AG20443 (cell line): ENCODE measurements around the gene BRCC3.

ENCODE experiments used
- DNase-seq: peaks from one replicate; pipeline ENCODE4 v3.0.0; 2012; ENCODE audit warnings: low spot score, mixed read lengths

The BRCC3 gene

DNA sequence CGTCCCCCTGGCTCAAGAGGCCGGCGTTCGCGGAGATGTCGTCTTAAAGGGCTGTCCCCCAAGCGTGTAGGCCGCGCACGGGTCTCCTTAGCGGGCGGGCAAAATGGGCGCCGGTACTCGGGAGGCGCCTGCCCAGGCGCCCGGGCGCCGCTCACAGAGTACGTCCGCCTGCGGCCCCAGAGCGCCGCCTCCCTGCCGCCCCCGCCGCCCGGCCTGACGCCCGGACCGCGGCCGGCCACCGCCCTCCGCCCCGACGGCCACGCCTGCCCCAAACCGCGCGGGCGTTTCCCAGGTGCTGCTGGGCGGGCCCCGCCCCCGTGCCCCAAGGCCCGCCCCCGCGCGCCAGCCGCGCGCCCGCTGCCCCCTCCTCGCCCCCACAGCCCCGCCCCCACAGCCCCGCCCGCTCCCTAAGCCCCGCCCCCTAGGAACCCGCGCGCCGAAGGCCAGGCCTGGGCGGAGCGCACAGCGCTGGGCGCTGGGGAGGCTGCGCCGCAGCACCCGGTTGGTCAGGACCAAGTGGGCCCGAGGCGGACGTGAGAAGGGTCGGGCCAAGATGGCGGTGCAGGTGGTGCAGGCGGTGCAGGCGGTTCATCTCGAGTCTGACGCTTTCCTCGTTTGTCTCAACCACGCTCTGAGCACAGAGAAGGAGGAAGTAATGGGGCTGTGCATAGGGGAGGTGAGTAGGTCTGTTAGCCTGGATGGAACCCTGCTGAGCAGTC is at the start of gene BRCC3, which contains the start of the genes CMC4 and MTCP1:
TSS of gene BRCC3 (plus strand) at position 534 of the 719 bp plus-strand sequence. CDS start at position 554, 20 bp downstream.
TSS of gene CMC4 (minus strand) at position 162 of the 719 bp plus-strand sequence. CDS start 7,113 bp downstream, outside the sequence.
TSS of gene MTCP1 (minus strand) at position 162 of the 719 bp plus-strand sequence. CDS start 5,126 bp downstream, outside the sequence.
- peak; percentile 94 for DNase-seq

DNA sequence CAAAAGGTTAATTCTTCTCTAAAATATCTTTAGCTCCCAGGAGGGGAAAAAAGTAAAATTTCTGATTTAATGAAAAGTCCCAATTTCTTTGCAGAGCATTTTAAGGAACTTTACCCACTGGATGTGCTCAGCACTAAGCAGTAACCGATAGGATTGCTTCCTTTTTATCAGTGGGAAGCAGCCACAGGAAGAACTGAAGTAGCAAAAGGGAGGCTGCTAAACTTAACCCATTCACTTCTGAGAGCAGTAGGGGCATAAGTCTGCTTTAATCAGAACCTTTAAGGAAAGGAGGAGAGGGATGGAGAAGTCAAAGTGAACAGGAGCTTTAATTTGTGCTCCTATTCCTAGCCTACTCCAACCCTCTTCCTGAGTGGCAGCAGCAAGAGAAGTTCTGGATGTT is 48.7 kb upstream of the BRCC3 start, which contains the start of gene F8:
TSS of gene F8 (minus strand) at position 139 of the 400 bp plus-strand sequence. CDS start 171 bp downstream, outside the sequence.
- DNase-seq = no peak

DNA sequence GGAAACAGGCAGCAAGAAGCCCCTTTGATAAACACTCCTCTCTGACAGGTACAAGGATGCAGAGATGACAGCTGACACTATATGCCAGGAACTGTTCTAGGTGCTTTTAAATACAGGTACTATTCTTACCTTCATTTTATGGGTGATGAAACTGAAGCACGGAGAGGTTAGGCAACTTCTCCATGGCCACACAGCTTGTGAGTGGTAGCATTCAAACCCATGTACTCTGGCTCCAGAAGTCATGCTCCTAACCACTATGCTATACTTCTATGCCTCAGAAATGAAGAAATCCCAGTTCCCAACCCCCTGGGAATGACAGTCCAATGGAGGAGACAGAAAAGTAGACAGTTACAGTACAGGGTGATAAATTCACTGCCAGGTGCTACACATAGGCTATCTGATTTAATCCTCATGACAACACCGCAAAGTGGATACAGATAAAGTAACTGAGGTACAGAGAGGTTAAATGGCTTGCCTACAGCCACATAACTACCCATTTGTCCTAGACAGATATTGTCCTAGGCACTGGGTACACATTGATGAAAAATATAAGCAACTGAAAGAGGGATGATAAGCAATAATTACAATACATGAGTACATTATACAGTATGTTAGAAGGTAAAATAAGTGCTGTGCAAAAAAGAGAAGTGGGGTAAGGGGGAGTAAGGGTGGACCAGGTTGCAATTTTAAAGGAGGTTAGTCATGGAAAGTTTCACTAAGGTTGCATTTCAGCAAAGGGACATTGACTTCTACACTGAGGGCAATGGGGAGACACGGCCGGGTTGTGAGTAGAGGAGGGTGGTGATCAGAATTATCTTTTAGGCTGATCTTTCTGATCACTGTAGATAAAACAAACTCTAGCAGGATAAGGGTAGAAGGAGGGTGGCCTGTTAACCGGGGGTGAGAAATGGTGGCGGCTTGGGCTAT is 47.1 kb upstream of the BRCC3 start:
- DNase-seq = no peak

DNA sequence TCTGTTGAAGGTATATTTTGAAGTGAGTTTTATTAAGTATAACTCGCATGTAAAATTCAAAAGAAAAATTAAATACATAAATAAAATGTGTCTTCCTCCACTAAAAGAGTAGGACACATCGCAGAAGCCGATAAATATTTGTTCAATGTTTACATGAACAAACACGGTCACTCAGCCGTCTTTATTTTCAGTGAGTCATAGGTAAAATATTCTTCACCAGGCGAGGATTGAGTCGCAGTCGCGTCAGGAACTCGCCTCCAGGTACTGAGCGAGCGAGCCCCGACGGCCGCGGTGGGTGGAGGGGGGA is 44.9 kb upstream of the BRCC3 start:
- no peak for DNase-seq

DNA sequence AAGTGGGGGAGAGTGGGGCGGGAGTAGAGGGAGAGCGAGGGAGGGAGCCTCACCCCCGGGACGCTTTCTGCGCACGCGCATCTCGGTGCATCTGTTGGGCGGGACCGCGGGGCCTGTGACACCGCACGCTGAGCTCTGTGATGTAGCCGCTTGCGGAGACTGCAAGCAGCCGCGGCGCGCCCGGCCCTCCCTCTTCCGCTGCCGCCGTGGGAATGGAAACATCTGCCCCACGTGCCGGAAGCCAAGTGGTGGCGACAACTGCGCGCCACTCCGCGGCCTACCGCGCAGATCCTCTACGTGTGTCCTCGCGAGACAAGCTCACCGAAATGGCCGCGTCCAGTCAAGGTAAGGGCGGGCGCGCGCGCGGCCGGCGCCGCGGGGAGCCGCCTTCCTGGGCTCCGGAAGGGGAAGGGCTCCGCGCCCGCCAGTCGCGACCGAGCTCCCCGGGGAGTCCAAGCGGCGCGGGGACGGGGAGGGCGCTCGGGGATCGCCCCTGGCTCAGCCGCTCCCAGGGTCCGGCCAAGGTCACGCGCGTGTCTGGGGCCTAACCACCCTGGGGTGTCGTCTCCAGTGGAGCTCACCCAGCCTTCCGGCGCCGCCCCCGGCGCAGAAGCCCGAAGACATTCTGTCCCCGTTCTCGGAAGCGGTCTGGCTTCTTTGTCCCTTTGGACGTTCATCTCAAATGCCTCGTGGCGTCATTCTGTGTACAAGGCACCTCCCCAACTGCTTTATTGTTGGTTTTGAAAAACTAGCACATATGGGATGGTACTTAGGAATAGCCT is 44.4 kb upstream of the BRCC3 start, which contains the start of gene FUNDC2:
TSS of gene FUNDC2 (plus strand) at position 118 of the 782 bp plus-strand sequence. CDS start at position 213, 95 bp downstream.
- DNase-seq = peak; percentile 92

DNA sequence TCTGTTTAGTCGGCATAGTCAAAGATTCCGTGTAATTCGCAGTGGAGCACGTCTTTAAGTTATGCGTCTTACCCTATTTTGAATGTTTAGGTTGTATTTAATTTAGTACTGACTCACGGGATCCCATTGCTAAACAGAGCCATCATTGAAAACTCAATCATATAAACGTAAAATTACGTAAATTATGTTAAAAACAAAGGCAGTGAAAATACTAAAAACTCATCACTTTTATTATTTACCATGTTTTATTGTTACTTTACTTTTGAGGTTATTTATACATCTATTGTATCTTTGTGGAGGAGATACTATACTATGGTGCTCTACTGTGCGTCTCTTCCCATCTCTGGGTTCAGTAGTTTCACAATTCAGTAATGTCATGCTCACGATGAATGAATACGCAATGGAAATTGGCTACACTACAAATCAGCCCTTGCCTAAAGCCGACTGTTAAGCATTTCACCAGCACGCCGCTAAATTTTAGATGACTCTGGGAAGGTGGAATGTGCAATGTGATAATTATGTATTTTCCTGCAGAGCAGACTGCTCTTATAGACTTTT is 43.7 kb upstream of the BRCC3 start:
- DNase-seq = peak; percentile 27

DNA sequence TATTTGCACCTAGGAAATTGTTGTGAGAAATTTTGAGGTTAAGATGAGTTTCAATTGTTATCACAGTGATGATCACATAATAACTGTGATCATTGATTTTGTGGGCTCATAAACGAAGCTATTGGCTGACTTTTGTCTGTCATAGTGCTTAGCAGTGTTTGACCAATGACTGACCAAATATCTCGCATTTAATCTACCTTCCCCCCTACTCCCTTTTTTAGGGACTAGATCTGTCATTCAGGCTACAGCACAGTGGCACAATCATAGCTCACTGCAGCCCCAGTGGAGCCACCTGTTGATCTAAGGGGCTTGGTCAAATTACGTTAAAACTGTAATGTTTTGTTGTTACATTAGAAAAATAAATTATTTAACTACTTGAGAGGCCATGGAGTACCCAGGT is 43.2 kb upstream of the BRCC3 start:
- DNase-seq = no peak

DNA sequence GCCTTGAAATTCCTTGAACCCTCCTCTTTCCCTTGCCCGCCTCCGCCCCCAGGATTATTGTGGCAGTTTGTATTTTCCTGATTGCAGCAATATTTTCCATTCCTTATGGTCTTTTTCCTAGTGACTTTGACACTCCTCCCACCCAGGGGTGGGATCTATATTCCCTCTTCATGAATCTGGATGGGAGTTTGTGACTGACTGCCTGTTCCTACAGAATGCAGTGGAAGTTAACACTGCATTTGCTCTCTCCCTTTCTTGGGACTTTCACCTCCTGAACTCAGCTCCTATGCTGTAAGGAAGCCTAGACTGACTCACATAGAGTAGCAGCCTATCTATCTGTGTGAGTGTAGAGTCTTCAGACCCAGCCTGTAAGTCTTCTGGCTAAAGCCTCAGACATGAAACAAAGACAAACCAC is 42.4 kb upstream of the BRCC3 start:
- DNase-seq = no peak

DNA sequence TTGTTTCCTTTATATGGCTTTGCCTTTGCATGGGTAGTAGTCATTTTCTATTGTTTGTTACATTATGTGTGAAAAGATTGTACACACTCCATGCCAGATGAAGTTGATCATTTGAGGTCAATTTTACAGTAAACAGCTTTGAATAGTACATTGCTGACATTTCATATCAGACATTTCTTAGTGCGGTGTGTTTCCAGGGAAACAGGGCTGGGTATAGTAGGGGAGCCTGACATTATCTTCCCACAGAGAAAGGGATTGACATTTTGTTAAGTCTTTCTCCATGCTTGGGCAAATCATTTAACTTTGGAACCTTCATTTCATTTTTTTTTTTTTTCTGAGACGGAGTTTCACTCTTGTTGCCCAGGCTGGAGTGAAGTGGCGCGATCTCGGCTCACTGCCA is 39.7 kb upstream of the BRCC3 start:
- DNase-seq = no peak

DNA sequence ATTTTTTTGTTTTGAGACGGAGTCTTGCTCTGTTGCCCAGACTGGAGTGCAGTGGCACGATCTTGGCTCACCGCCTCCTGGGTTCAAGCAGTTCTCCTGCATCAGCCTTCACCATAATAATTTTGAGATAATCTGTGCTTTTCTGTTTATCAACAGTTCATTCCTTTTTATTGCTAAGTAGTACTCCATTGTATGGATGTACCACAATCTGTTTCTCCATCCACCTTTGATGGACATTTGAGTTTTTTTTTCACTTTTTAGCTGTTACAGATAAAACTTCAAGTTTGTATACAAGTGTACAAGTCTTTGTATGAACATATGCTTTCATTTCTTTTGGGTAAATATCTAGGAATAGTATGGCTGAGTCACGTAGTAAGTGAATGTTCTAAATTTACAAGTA is 35.6 kb upstream of the BRCC3 start:
- DNase-seq = no peak

DNA sequence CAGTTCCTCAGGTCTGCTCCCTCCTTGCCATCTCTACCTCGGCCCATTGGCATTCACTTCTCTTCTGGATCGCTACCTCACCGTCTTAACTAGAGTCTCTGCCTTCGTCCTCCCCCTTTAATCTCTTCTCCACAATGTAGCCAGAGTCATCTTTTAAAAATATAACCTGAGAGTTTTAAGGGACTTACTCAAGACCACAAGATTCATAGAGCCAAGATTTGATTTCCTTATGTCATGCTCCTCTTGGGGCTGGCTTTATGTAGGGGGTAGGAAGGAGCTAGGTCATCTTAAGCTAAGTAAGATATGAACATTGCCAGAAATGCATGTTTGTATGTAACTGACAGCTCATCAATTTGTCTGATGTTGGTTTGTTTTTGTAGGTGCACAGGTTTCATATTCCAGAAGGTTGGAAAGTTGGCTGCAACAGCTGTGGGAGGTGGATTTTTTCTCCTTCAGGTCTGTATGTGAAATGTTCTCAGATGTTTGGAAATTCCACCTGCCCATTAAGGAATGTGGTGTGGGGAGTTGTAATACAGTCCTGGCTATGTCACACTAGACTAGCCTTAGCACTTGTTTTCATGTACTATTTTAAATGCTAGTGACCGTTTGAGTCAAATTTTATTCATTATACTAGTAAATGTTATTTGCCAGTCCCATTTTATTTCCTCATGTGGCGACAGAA is 25.0 kb upstream of the BRCC3 start:
- DNase-seq = no peak

DNA sequence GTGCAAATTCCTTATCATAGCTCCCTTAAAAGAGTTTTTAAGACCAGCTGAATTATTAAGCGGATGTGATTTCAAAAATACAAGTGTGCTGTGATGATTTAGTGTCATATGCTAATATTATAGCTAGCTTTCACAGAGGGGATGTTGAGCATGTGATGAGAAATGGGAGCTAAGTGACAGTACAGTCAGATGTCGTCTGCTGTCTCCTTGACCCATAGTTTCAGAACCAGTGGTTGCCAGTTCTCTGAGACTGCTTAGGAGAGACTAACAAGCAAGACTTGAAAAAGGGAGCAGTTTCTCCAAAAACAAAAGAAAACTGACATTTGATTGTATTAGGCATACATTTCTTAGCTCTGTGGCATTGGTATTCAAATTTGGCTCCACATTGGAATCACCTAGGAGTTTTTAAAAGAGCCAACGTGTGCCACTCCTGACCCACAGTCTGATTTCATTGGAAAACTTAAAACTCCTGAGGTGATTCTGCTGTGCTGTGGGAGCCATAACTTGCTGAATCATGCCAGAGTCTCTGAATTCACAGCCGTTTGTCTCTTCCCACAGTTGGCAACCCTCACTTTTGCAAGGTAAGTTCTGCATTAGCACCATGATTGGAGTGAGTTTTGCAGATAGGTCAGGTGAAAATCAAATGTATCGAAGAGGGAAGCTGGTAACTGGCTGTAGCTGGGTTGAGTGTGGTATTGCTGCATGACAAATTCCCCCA is 24.3 kb upstream of the BRCC3 start:
- DNase-seq = no peak

DNA sequence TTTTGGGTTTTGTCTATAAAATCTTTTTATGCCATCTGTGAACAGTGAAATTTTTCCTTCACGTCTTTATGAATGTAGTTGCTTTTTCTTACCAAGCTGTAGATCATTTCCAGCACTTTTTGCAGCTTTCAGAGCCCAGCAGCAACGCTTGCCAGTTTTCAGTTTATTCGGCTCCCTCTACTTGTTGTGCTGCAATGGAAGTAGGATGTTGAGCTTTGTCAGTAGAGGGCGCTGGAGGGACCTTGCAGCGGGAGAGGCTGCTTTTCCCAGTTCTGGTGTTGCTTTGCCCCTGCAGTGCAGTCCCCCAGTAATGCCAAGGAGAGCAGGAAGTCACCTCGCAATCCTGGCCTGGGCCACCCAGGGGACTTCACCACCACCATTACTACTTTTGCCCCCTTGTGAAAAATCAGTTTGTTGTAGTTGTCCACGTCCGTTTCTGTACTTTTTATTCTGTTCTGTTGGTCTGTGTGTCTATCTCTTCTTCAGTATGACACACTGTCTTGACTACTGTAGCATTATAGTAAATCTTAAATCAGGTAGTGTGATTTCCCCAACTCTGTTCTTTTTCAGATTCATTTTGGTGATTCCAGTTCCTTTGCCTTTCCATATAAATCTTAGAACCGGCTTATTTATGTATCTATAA is 22.2 kb upstream of the BRCC3 start:
- peak; percentile 43 for DNase-seq

DNA sequence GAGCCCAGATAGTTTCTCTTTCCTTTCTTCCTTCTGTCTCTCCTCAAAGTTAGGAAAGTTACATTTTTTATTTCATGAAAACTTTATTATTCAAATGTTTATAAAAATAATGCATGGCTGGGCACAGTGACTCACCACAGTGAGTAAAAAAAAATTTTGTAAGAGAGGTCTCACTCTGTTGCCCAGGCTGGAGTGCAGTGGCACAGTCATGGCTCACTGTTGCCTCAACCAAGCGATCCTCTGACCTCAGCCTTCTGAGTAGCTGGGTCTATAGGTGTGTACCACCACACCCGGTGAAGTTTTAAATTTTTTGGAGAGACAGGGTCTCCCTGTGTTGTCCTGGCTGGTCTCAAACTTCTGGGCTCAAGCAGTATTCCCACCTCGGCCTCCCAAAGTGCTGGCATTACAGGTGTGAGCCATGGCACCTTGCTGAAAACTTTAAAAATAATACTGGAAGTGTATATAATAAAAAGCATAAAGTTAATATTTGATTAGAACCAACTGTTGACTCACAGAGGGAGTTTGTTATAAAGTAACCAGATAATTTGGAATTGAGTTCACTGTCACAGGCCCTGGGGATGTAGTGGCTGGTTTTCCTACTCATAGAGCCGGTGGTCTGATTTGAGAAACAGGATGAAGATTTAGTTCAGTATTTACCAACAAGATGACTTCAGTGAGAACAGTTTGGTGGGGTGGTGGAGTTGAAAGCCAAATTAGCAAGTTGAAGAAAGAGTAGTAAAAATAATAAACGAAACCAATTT is 18.4 kb upstream of the BRCC3 start:
- no peak for DNase-seq

DNA sequence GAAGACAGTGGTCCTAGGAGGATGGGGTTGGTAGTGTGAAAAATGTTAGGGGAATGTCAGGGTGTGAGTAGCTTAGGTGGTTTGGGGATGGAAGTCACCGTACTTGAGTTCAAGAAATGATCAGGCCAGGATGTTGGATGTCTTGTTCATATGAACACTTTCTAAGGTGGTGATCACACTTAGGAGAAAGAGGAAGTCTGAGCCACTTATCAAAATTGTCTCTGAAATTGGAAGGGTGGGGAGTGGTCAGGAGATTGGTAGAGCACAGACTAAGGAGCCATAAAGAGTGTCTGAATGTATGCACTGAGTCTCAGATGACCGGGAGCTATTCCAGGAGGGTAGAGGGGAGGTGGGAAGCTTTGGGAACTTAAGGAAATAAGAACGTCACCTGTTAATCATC is 17.7 kb upstream of the BRCC3 start:
- no peak for DNase-seq

DNA sequence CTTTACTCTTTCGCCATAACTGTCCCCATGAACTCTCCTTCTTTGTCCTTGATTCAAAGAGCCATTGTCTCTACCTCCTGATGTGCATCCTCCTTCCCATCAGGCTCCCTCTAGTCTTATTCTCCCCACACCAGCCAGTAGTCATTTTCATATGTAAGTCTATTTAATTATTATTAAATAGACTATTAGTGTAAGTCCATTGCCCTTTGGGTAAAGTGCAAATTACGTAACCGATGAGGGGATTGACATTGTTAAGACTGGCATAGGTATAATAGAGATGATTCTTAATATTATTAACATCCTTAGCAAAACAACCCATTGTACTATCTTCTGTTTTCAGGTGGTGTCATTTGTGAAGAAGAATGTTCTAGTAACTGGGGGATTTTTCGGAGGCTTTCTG is 17.1 kb upstream of the BRCC3 start:
- no peak for DNase-seq

DNA sequence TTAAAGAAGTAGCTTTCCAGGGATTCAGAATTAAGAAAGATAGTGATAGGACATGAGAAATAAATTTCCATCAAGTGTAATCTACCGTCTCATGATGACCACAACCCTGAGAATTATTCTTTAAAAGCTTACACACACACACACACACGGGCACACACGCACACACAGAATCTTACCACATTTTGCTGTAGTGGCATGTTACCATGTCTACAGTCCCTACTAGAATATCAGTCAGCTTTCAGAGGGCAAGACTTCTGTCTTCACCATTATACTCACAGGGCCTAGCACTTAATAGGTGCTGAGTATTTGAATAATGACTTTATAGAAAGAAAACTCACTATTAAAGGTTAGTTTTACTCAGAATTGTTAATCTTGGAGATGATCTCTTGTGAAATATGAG is 15.8 kb upstream of the BRCC3 start:
- no peak for DNase-seq

DNA sequence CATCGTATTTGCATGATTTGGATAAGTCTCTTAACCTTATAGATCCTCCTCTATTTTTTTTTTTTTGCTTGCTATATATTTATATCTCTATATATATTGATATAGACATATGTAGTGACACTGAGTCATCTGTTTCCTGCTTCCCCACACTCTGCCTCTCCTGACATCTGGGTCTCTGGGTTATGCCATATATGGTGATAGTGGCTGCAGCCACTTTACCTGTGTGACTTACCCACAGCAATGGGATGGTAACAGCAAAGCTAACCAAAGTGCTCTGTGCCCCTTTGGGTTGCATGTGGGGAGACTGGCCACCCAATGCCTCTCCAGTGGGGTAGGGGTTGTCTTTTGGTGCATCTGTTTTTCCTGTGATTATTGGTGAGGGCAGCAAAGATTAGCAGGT is 14.8 kb upstream of the BRCC3 start:
- no peak for DNase-seq
